ENCODE results near the gene FGF11. TPM values are rescaled to one million over a fixed set of nuclear protein-coding genes. Genes with fewer than 3 reads are reported as not detected.
"Not testable (repeated sequence)": the region's sequence is repeated elsewhere in the genome, so short reads cannot be mapped to it uniquely, and the experiment has no call there.

The FGF11 gene
- total and polyA plus RNA-seq, 2 of the 4 experiments (the other 2 are of a cell fraction), result 0.18 to 1.1 TPM

GRCh38 chr17:7470457-7470973 lies 31.2 kb downstream of the FGF11 start:
- H3K9me3 ChIP-seq (ENCODE audit: control insufficient read depth, insufficient read depth, low read length); H3K4me3 ChIP-seq (ENCODE audit: insufficient read depth, low read depth, low read length); H4K8ac ChIP-seq (ENCODE audit: low read depth in 2 of 2, low read length in 2 of 2); H2BK120ac ChIP-seq (ENCODE audit: low read depth, low read length); H3K27ac ChIP-seq (ENCODE audit: insufficient read depth, low read length); H2BK15ac ChIP-seq (ENCODE audit: low read depth, low read length); DNase-seq; H4K91ac ChIP-seq (ENCODE audit: insufficient read depth, low read depth, low read length); ATAC-seq (ENCODE audit: low read depth); H2AK5ac ChIP-seq (ENCODE audit: low read depth, low read length); H3K27me3 ChIP-seq (ENCODE audit: control insufficient read depth, insufficient read depth, low read length); H2BK20ac ChIP-seq (ENCODE audit: low read depth, low read length); H2BK5ac ChIP-seq (ENCODE audit: low read depth, low read length, poor library complexity, severe bottlenecking); dilution Hi-C loops (cut with HindIII; ENCODE audit: low sequenced_read_pairs, unreplicated experiment); H2AK9ac ChIP-seq (replicated peaks; ENCODE audit: low read depth, low read length, poor library complexity); BruUV-seq (replicated peaks); H3K4me2 ChIP-seq (ENCODE audit: low read depth, low read length); H3K56ac ChIP-seq (ENCODE audit: extremely low read depth, insufficient read depth, low read length); H3K23ac ChIP-seq (ENCODE audit: low read depth, low read length); H3K18ac ChIP-seq (ENCODE audit: low read depth, low read length); POLR2A ChIA-PET (ENCODE audit: unreplicated experiment); in situ Hi-C loops (cut with MboI; ENCODE audit: low sequenced_read_pairs); H2AFZ ChIP-seq (replicated peaks; ENCODE audit: low read length, poor library complexity); H3K9ac ChIP-seq (ENCODE audit: low read depth, low read length); intact Hi-C loops (cut with micrococcal nuclease); H3K4ac ChIP-seq (ENCODE audit: low read depth, low read length); H3K14ac ChIP-seq (replicated peaks; ENCODE audit: low read depth, low read length); H4K5ac ChIP-seq (ENCODE audit: low read depth, low read length): not testable (repeated sequence)
- peaks cover 90% of the 10 kb centered on the region for H4K20me1 ChIP-seq (ENCODE audit: insufficient read depth, low read length)
- CTCF ChIA-PET, result interaction anchor here (0.7 kb wide), 1 partner anchor 153 kb away, joined by 3 read pairs; no protein-coding TSS in a partner anchor
- H3K9me1 ChIP-seq (ENCODE audit: insufficient read depth, low read length), result peaks cover 33% of the 10 kb centered on the region
- H3K4me1 ChIP-seq (ENCODE audit: control insufficient read depth, insufficient read depth, low read length), result peaks cover 12% of the 10 kb centered on the region; the same call in 1 of the 2 replicates
- H3K79me1 ChIP-seq (ENCODE audit: low read depth in 1 of 2, low read length in 2 of 2), result peaks cover 9 to 80% of the 10 kb centered on the region in 2 experiments
- H3K36me3 ChIP-seq (ENCODE audit: control insufficient read depth, insufficient read depth, low read length), result peaks cover 19% of the 10 kb centered on the region
- 80% methylated on average over 2 of the region's 8 CpGs; no CpG with 5 or more reads in 1 of the 2 experiments for WGBS, 2 experiments (ENCODE audit: extremely low coverage in 2 of 2, insufficient read length in 1 of 2)
